Keratinocyte (primary cell): ENCODE results near the gene TBC1D5.

Experiments
- CTCF ChIP-seq, 3 experiments: IDR thresholded peaks in 1 of 3; conservative IDR thresholded peaks in 1 of 3; optimal IDR thresholded peaks in 1 of 3; 2 replicates in 2 of 3; 3 replicates in 1 of 3; pipeline versions ENCODE3 to v1.5.1; 2011; ENCODE audit warnings: low read length in 3 of 3, mild to moderate bottlenecking in 3 of 3, moderate library complexity in 2 of 3, control low read depth in 1 of 3, inconsistent platforms in 1 of 3; ENCODE audit not compliant: insufficient read depth in 2 of 3; ENCODE audit errors: extremely low read depth in 1 of 3
- EZH2 ChIP-seq: IDR thresholded peaks from one replicate; pipeline ENCODE4 v1.6.1; 2012; ENCODE audit warnings: inconsistent platforms, mild to moderate bottlenecking, low read length, moderate library complexity

- TF ChIP-seq EZH2 (no peak), CTCF (optimal IDR thresholded peaks at IDR 0.05 in 1 of 3, IDR thresholded peaks at IDR 0.05 in 1 of 3, conservative IDR thresholded peaks at IDR 0.05 in 1 of 3; ENCODE audit: extremely low read depth in 1 of 3, insufficient read depth in 2 of 3, low read length in 3 of 3) (no peak)
Measured at GRCh38 chr3:17390785-17391184, 351.6 kb downstream of the TBC1D5 start.
